Left renal cortex interstitium (tissue), 4 donors: ENCODE measurements around the gene CALY. TPM values are rescaled to one million over a fixed set of nuclear protein-coding genes. Genes with fewer than 3 reads are reported as not detected.
"Not testable (repeated sequence)": the region's sequence is repeated elsewhere in the genome, so short reads cannot be mapped to it uniquely, and the experiment has no call there.

Experiments
- DNase-seq, 4 donors: peaks; one replicate each; pipeline ENCODE4 v3.0.0-alpha.2; 2013; ENCODE audit warnings: low read depth in 4 of 4, low spot score in 2 of 4, missing footprints in 1 of 4
- polyA plus RNA-seq, 4 donors: library from polyadenylated mRNA; unstranded; fragments of 120-200 nt; gene quantifications; one replicate each; pipeline ENCODE4 v1.2.1, GENCODE V29; 2013; ENCODE audit not compliant: insufficient read length in 4 of 4

CALY gene, protein sequence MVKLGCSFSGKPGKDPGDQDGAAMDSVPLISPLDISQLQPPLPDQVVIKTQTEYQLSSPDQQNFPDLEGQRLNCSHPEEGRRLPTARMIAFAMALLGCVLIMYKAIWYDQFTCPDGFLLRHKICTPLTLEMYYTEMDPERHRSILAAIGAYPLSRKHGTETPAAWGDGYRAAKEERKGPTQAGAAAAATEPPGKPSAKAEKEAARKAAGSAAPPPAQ
- under 1 TPM in 2 of 4 donors, not detected in 2; 0.31 to 0.73 TPM for polyA plus RNA-seq

DNA sequence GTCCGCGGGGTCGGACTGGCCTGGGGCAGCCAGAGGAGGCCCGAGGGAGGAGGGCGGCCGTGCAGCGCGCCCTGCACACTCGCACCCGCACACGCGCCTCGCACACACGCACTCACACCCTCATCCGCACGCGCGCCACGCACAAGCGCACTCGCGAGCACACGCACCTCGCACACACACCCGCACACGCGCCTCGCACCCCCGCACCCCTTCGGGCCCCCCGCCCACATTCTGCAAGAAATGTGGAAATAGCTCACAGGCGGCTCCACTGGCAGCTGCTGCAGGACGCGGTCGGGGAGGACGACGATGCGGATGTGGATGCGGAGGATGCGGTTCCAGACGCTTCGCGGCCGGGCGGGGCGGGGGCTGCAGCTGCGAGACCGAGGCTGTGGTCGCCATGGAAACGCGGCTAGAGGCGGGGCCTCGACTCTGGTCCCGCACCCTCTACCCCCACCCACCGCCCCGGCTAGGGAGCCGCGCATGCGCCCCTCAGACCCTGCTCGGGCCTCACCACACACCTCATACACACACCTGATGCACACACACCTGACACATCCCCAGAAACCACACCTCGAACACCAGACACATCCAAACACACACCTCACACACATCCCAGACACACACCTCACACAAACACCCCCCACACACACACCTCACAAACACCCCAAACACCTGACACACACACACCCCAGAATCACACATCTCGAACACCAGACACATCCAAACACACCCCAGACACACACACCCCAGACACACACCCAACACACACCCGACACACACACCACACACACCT is at the start of gene CALY:
TSS of gene CALY (minus strand) at position 320 of the 793 bp plus-strand sequence. CDS start 7,907 bp downstream, outside the sequence.
- DNase-seq, result no peak

DNA sequence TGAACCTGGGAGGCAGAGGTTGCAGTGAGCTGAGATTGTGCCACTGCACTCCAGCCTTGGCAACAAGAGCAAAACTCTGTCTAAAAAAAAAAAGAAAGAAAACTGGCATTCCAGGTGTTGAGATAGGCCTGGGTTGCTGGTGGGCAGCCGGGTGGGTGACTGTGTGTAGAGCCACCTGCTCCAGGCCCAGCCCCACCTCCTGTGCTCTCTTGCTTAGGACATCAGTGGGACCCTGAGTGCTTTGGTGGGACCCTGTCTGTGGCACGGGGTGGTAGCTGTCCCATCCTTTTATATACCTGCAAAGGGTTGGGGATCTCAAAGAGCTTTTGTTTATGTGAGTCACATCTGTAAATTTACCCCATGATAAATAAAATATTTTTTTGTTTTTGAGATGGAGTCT is 48.5 kb upstream of the CALY start:
- DNase-seq, result no peak

DNA sequence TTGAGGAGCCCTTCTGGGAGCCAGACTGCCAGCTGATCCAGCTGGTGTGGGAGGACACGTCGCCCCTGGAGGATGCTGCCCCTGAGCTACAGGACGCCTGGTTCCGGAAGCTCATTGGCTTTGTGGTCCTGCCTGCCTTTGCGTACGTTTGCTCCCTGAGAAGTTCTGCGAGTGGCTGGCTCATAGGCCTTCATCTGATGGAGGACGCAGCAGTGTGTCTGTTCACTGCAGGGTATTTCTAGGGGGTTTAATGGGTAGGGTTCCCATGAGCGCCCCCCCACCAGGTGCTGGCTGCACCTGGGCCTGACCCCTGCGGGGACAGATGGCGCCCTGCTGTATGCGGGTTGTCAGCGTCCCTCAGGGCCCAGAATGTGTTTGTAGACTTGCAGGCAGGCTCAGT is 47.4 kb upstream of the CALY start:
- no peak for DNase-seq

DNA sequence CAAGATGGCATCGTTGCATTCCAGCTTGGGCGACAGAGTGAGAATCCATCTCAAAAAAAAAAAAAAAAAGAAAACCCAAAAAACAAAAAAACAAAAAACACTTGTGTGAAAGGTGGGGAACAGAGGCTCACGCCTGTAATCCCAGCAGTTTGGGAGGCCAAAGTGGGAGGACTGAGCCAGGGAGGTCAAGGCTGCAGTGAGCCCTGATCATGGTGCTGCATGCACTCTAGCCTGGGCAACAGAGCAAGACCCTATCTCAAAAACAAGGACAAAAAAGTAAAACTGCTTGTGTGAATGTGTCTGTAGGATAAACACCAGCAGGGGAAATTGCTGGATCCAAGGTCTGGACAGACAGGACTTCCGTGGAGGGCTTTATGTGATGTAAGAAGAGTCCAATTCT is 46.9 kb upstream of the CALY start:
- DNase-seq, result no peak

DNA sequence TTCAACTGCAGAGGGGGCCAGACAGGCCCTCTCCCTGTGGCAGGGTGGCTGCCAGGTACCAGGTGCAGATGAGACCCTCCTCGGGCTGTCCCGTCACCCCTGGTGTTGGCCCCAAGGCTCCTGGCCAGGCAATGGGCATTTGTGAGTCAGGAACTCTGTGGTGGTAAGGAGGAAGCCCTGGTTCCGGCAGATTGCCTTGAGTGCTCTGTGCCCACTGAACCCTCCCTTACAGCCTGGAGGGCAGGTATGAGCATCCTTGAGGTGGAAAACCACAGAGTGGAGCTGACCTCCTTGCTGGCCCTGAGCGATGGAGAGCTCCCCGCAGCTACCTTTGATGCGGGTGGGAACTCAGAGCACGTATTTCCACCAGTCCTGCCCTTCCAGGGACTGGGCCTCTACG is 44.3 kb upstream of the CALY start:
- no peak for DNase-seq

DNA sequence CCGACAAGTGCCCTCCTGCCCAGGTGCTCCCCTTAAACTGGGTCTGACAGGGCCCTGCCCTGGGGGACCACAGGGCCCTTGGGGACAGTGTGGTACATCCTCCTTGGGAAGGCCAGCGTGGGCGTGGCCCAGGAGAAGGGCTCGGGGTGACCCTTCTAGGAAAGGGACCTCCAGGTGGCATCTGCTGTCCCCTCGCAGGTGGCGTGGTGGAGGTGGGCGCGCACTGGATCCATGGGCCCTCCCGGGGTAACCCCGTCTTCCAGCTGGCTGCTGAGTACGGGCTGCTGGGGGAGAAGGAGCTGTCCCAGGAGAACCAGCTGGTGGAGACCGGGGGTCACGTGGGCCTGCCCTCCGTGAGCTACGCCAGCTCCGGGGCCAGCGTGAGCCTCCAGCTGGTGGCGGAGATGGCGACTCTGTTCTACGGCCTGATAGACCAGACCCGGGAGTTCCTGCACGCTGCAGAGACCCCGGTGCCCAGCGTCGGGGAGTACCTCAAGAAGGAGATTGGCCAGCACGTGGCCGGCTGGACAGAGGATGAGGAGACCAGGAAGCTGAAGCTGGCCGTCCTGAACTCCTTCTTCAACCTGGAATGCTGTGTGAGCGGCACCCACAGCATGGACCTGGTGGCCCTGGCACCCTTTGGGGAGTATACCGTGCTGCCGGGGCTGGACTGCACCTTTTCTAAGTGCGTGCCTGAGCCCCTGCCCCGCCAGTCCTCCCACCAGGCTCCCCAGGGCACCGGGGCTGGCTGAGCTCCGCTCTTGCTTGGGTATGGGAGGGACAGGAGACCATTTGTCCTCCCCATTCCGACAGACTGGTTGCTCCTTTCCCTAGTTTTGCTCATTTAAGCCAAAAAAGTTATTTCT is 43.3 kb upstream of the CALY start:
- DNase-seq, result no peak

DNA sequence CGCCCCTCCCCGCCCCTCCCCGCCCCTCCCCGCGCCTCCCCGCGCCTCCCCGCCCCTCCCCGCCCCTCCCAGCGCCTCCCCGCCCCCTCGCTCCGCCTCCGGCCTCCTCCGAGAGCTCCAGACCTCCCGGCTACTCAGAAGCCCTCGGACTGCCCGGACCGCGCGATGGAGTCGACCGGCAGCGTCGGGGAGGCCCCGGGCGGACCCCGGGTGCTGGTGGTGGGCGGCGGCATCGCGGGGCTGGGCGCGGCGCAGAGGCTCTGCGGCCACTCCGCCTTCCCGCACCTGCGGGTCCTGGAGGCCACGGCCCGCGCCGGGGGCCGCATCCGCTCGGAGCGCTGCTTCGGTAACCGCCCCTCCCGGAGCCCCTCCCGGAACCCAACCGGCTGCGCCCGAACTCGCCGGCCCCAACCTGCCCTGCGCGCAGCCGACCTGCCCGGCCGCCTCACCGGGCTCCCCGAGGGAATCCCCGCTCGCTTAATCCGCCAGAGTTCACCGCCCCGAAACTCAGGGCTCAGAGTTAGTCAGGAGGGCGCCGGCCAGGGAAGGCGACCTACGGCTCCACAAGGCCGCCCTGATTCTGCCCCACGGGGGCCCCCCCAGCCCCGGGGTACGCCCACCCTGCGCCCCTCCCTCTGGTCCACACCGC is 42.6 kb upstream of the CALY start, which contains the start of gene PAOX:
TSS of gene PAOX (plus strand) at position 111 of the 649 bp plus-strand sequence. CDS start at position 166, 55 bp downstream.
- DNase-seq, result no peak

DNA sequence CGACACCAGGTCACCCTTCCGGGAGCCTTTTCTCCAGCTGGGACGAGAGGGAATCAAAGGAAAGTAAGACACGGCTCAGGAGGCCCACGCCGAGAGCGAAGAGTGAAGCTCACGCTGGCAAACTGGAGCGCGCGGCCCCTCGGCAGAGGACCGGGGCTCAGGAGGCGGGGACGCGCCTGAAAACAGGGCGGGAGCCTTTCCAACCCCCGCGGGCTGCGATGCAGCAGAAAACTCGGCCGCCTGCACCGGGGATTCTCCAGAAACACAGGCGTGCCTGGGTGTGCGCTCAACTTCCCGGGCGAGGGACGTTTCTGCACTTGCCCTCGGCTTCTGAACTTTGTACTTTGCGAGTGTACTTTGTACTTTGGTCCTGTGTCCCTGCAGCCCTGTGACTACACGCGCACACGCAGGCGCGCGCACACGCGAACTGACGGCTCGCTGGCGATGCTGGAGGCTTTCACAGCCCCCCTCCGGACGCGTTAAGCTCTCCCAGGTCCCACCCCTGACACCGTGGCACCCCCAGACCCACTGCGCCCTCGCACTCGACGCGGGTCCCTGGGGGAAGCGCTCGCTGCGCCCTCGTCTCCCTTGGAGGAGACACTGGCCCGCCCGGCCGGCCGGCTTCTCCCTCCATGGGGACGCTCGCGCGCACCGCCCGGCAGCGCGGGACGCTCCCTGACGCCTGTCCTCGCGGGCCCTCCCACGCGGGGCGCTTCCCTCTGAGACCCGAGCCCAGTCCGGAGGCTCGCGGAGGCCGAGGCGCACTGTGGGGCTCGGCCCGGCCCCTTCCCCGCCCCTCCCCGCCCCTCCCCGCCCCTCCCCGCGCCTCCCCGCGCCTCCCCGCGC is 41.8 kb upstream of the CALY start:
- peak in 1 of 4 donors; percentile 69 for DNase-seq

DNA sequence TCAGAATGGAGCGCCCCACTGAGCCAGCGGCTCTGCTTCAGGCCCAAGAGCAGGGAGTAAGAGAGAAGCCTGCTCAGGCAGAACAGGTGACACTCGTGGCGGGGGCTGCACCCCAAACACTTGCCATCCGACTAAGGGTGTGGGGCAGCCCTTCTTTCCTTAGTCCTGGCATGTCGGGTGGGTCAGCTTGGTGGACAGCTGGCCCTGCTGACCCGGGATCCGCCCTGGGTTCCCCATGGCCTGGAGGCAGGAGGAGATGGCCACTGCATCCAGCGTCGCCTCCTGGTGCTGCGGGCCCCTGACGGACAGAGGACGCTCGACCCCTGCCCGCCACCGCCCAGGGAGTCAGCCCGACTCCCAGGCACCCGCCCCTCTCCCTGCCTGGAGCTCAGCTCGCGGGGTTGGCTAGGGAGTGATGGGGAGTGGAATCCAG is 41.1 kb upstream of the CALY start:
- no peak for DNase-seq

DNA sequence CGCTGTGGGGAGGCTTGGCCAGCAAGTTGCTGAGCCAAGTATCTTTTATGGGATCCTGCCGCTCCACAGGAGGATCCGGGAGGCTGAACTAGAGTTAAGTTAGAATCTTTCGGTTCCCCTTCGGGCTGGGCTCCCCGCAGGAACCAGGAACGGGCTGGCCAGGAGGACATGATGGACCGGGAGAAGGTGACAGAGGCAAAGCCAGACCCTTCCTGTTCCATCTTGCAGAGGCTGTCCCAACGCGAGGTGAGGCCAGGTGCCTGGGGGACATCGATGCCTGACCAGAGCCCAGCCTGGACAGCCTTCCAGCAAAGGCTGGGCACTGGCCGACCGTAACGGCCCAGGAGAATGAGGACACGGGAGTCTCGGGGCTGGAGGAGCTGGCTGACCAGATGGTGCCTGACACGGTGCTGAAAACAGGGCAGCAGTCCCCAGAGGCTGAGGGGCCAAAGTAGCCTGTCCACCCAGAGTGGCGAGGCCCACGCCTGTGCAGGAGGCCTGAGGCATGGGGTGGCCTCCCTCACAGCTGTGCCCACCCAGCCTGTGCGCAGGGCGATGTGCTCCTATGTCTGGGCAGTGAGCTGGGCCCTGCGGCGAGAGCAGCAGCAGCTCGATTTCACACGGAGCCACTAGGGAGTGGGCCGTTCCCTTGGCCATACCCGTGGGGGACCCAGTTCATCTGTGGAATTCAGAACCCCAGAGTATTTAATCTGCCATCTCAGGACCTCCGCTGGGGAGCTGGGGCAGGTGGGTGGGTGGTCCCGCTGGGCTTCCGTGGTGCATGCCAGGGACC is 40.5 kb upstream of the CALY start:
- no peak for DNase-seq

DNA sequence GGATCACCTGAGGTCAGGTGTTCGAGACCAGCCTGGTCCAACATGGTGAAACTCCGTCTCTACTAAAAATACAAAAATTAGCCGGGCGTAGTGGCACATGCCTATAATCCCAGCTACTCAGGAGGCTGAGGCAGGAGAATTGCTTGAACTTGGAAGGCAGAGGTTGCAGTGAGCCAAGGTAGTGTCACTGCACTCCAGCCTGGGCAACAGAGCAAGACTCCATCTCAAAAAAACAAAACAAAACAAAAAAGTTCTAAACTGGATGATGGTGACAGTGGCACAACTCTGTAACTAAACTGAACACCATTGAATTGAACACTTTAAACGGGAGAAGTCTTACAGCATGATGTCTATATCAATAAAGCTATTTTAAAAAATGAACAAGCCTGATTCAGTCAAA is 39.5 kb upstream of the CALY start:
- DNase-seq, result not testable (repeated sequence)

DNA sequence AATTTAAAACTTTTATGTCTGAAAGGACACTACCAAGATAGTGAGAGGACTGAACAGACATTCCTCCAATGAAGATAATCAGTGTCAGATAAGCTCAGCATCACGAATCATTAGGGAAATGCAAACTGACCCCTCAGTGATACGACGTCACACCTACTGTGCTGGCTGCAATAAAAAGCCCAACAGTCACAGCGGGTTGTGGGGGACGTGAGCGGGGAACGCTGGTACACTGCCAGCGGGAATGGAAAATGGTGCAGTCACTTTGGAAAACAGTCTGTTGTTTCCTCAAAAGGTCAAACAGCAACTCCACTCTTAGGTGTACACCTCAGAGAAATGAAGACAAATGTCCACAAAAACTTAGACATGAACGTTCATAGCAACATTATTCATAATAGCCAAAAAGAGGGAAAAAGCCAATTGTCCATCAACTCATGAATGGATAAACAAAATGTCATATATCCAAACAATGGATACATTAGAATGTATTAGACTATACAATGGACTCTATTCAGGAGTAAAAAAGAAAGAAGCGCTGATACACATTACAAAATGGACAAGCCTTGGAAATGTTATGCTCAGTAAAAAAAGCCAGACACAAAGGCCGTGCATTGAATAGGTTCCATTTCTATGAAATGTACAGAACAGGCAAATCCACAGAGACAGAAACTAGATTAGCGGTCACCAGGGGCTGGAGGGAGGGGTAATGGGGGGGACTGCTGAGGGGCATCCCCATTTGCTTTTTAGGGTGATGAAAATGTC is 38.8 kb upstream of the CALY start:
- no peak for DNase-seq

DNA sequence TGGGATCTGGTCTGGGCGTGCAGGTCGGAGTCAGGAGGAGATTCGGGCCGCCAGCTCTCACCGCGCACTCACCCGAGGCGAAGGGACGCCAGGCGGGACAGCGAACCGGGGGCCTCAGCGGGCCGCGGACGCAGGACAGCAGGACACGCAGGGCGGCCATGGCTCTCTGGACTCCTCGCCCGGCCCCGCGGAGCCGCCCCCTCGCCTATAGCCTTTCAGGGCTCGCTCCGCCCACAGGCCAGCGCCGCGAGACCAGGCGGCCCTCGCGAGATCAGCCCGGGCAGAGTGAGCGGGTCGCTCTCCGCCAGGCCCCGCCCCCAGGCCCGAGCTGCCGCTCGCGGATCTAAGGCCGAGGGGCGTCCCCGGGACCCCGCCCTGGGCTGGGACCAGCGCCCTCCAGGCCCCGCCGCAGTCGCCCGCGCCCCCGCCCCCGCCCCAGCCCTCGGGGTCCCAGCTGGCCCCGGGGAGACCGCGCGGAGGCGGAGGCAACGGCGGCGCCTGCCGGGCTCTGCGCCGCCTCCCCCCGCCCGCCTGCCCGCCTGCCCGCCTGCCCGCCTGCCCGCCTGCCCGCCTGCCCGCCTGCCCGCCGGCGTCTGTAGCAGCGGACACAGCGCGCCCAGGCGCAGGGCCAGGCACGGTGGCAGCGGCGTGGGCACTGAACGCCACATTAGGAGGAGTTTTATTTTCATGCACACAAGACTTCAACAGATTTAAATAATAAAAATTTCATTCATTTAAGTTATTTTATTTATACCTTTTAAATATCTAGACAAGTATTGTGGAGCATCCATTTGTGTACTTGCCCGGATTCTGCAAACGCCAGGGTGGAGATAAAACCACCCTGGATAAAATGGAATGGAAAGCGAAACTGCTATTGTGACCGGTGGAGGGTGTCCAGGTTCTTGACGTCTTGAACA is 36.7 kb upstream of the CALY start, which contains the start of gene ECHS1:
TSS of gene ECHS1 (minus strand) at position 181 of the 917 bp plus-strand sequence. CDS start at position 160, 21 bp downstream.
- DNase-seq, result peak; percentile 50 to 93 (median 86)

DNA sequence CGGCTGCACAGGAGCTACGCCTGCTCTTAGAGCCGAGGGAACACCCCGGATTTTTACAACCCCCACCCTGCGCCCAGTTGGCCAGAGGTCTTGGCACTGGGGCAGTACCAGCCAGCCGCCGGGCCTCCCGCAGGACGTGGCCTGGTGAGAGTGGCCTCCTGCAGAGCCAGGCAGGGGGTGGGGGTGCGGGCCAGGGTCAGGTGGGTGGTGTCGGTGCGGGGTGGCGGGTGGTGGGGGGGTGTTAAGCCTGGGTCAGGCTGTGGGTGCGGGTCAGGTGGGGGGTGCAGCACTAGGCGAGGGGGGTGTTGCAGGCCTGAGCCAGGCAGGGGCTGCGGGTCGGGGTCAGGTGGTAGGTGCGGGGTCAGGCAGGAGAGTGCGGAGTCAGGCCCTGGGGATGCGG is 35.8 kb upstream of the CALY start:
- no peak for DNase-seq

DNA sequence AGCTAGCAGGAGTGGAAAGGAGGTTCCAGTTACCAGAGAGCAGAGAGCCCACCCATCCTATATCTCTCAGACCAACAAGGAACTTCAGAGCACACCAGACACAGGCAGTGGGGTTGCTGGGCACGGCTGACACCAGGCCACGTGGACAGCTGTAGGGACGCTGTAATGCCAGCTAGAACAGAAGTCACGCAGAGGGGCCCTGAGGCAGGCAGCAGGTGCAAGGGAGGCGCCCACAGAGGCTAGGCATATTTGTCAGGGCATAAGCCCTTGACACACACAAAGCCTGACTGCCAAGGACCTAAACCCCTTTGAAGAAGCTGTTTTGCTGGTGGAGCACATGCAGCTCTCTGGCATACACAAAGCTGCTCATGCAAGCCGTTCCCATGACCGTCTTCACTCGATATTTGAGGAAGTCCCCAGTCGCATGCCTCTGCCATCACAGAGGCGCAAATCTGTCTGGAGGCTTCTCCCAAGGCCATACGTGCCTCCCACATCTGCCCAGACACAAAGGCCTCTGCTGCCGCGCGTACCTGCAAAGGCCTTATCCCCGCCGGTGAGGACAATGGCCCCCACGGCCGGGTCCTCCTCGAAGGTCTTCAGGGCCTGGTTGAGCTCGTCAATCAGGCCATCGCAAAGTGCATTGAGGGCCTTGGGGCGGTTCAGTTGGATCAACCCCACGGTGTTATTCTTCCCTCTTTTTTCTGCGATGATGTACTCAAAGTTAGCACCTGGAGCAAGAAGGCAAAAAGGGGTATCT is 33.5 kb upstream of the CALY start:
- no peak for DNase-seq

DNA sequence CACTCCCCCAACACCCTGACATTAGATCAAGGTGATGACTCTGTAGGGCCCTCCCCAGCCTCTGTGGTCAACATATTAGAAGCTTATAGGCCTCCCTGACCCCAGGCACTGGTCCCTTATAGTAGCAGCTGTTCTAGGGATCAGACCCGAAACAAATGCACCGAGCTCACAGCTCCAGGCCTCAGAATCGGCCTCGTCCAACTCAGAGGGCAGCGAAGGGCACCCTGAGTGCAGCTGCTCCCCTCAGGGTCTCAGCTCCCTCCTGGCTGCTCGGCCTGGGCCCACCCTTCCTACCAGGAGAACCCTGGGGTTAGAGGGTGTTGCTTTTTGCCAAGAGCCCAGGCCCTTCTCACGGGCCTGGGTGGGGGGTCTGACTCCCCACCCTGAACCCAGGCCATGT is 31.5 kb upstream of the CALY start:
- no peak for DNase-seq
